OCI-LY7 (cell line): ENCODE data around the gene IGSF21. TPM values are rescaled to one million over a fixed set of nuclear protein-coding genes. Genes with fewer than 3 reads are reported as not detected.

Experiments used
- BruUV-seq: library from RNA; stranded (reverse); fragments of 400-500 nt; replicated peaks from 2 replicates; lab custom pipeline; 2021; lab: Mats Ljungman, UMichigan
- CTCF ChIA-PET: fragments of 300-600 bp; sonication (Branson Sonifier 250); formaldehyde crosslinking; loops from one replicate; lab custom pipeline; 2022; ENCODE audit warnings: antibody characterized with exemption; ENCODE audit not compliant: unreplicated experiment; lab: Charles Lee
- POLR2A ChIA-PET: fragments of 300-600 bp; sonication (Branson Sonifier 250); formaldehyde crosslinking; loops from one replicate; lab custom pipeline; 2022; ENCODE audit warnings: antibody characterized with exemption; lab: Charles Lee
- DNase-seq: peaks from one replicate; pipeline ENCODE4 v3.0.0-alpha.2; 2015; ENCODE audit warnings: low spot score
- H2AFZ ChIP-seq: fragments of 200-600 bp; sonication (generic), shearing (Covaris generic); 2 replicates; pipeline ENCODE4 v1.6.1; 2014; ENCODE audit warnings: mild to moderate bottlenecking, antibody characterized with exemption, low read length, moderate library complexity
- H3K27ac ChIP-seq: fragments of 200-600 bp; sonication (generic); 2 replicates; pipeline ENCODE4 v1.5.1; 2014; ENCODE audit warnings: mixed run types, low read depth, mild to moderate bottlenecking, moderate library complexity, low read length, inconsistent platforms; ENCODE audit not compliant: poor library complexity, severe bottlenecking
- H3K36me3 ChIP-seq: fragments of 200-600 bp; sonication (generic); 2 replicates; pipeline ENCODE4 v1.6.1; 2014; ENCODE audit warnings: mild to moderate bottlenecking, antibody characterized with exemption, low read length, moderate library complexity, mixed read lengths; ENCODE audit not compliant: insufficient read depth
- H3K4me1 ChIP-seq: fragments of 200-600 bp; sonication (generic); 2 replicates; pipeline ENCODE4 v1.5.1; 2014; ENCODE audit warnings: mild to moderate bottlenecking, low read length; ENCODE audit not compliant: insufficient read depth, poor library complexity, severe bottlenecking
- H3K4me2 ChIP-seq: fragments of 200-600 bp; sonication (generic); 2 replicates; pipeline ENCODE4 v1.6.1; 2014; ENCODE audit warnings: mild to moderate bottlenecking, low read length
- H3K4me3 ChIP-seq: fragments of 200-600 bp; sonication (generic); 2 replicates; pipeline ENCODE4 v1.5.1; 2014; ENCODE audit warnings: mild to moderate bottlenecking, low read depth, low read length; ENCODE audit not compliant: poor library complexity, severe bottlenecking
- H3K79me2 ChIP-seq: fragments of 200-600 bp; sonication (generic); 2 replicates; pipeline ENCODE4 v1.6.1; 2016; ENCODE audit warnings: low read depth, mild to moderate bottlenecking, low read length, moderate library complexity, mixed read lengths; ENCODE audit not compliant: insufficient read depth
- H3K9me2 ChIP-seq: fragments of 200-600 bp; sonication (generic); 2 replicates; pipeline ENCODE4 v1.6.1; 2016; ENCODE audit warnings: mild to moderate bottlenecking, low read length, mixed read lengths; ENCODE audit not compliant: insufficient read depth
- H3K9me3 ChIP-seq: fragments of 200-600 bp; sonication (generic); 2 replicates; pipeline ENCODE4 v1.6.1; 2014; ENCODE audit warnings: mild to moderate bottlenecking, mixed run types, low read length, mixed read lengths
- H4K20me1 ChIP-seq: fragments of 200-600 bp; sonication (generic); 2 replicates; pipeline ENCODE4 v1.6.1; 2014; ENCODE audit warnings: mild to moderate bottlenecking, antibody characterized with exemption, low read length, moderate library complexity, mixed read lengths; ENCODE audit not compliant: insufficient read depth
- CTCF ChIP-seq: fragments of 200-600 bp; sonication (generic); conservative IDR thresholded peaks from 2 replicates; pipeline ENCODE4 v1.5.1; 2014; ENCODE audit warnings: mild to moderate bottlenecking, antibody characterized with exemption, low read length, moderate library complexity, mixed read lengths
- EZH2phosphoT487 ChIP-seq: fragments of 200-600 bp; sonication (generic); IDR thresholded peaks from 2 replicates; pipeline ENCODE4 v1.6.1; 2018; ENCODE audit warnings: low read depth, borderline replicate concordance, mild to moderate bottlenecking, mixed run types, antibody characterized with exemption, low read length, moderate library complexity, mixed read lengths
- intact Hi-C: fragments of 100-400 bp; cut with micrococcal nuclease; formaldehyde crosslinking; loops from one replicate; pipeline ENCODE4 v1.10.0; 2022; ENCODE audit not compliant: unreplicated experiment
- total RNA-seq, 2 experiments: library from RNA; depleted of rRNA in 1 of 2; stranded (reverse); fragments of >200 nt in 1 of 2; shearing (Covaris generic) in 1 of 2; gene quantifications; 2 replicates each; pipeline ENCODE4 v1.2.3, GENCODE V29; 2014 to 2022

IGSF21 gene
- total RNA-seq, 2 experiments from 2014 or later = 0.17 TPM; not detected in 1

GRCh38 chr1:18390953-18391352 lies 283.4 kb downstream of the IGSF21 start:
- Histone ChIP-seq H3K9me2 (no peaks in the 10 kb centered on the region), H2AFZ (no peak overlapping the region), H3K27ac (no peak overlapping the region), H3K79me2 (no peaks in the 10 kb centered on the region), H3K4me2 (no peak overlapping the region), H4K20me1 (no peaks in the 10 kb centered on the region), H3K36me3 (no peaks in the 10 kb centered on the region), H3K9me3 (no peaks in the 10 kb centered on the region), H3K4me3 (no peak overlapping the region), H3K4me1 (no peaks in the 10 kb centered on the region)
- no TSS peak for BruUV-seq
- intact Hi-C loops = no loop called here
- DNase-seq = no peak
- TF ChIP-seq EZH2phosphoT487 = no peak
- TF ChIP-seq CTCF = no peak
- ChIA-PET POLR2A (no interaction called here), CTCF (no interaction called here)

GRCh38 chr1:18394563-18395156 lies 287.1 kb downstream of the IGSF21 start:
- ChIA-PET CTCF (no interaction called here), POLR2A (no interaction called here)
- BruUV-seq = no TSS peak
- no peaks in the 10 kb centered on the region for H3K9me3 ChIP-seq
- H3K27ac ChIP-seq = no peak overlapping the region
- no peaks in the 10 kb centered on the region for H3K36me3 ChIP-seq
- no peak for DNase-seq
- no peaks in the 10 kb centered on the region for H3K79me2 ChIP-seq
- no peaks in the 10 kb centered on the region for H4K20me1 ChIP-seq
- H3K4me3 ChIP-seq = no peak overlapping the region
- TF ChIP-seq EZH2phosphoT487 = no peak
- TF ChIP-seq CTCF = no peak
- H3K4me1 ChIP-seq = no peaks in the 10 kb centered on the region
- no peak overlapping the region for H2AFZ ChIP-seq
- intact Hi-C loops = no loop called here
- no peak overlapping the region for H3K4me2 ChIP-seq
- H3K9me2 ChIP-seq = no peaks in the 10 kb centered on the region

GRCh38 chr1:18396247-18396980 lies 288.8 kb downstream of the IGSF21 start:
- Histone ChIP-seq H3K9me2 (no peaks in the 10 kb centered on the region), H3K4me2 (no peak overlapping the region), H2AFZ (no peak overlapping the region), H3K4me3 (no peak overlapping the region), H3K79me2 (no peaks in the 10 kb centered on the region), H3K27ac (no peak overlapping the region), H3K36me3 (no peaks in the 10 kb centered on the region), H3K9me3 (no peaks in the 10 kb centered on the region), H3K4me1 (no peaks in the 10 kb centered on the region), H4K20me1 (no peaks in the 10 kb centered on the region)
- ChIA-PET CTCF (no interaction called here), POLR2A (interaction anchor here (1.0 kb wide), 1 partner anchor 14 kb away, joined by 4 read pairs; no protein-coding TSS in a partner anchor)
- intact Hi-C loops = no loop called here
- BruUV-seq = no TSS peak
- TF ChIP-seq CTCF (no peak), EZH2phosphoT487 (no peak)
- no peak for DNase-seq
